ENCODE measurements around the gene SEMA7A. TPM values are rescaled to one million over a fixed set of nuclear protein-coding genes. Genes with fewer than 3 reads are reported as not detected.

Gene SEMA7A
- polyA plus RNA-seq, 1 of the 3 experiments (the other 2 are of a cell fraction) = 1.3 TPM

DNA sequence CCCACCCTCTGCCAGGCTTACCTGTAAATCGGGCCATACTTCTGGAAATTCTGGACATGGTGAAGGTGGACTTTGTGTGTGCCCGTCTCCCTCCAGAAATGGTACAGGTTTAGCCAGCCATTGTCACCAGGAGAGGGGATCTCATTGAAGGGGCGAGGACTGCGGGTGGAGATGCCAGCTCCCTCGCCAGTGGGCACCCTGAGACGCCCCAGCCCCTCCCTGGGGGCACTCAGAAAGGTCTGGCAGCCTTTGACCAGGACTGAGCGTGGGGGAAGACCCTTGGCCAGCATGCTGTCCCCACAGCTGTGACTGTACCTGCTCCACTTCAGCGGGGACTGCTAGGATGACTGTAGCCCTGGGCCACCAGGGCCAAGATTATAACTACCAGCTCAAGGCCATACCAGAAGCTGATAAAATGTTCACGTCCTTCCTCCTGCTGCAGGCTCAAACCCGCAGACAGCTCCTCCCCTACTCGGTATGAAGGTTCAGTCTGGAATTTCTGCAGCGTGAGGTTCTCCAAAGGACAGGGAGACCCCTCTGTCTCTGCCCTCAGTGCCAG lies 66.4 kb downstream of the SEMA7A start, which contains the start of gene CYP11A1 (continued):
- no peak for TF ChIP-seq SIN3A (IDR thresholded peaks at IDR 0.05; ENCODE audit: borderline replicate concordance, low read depth, low read length)
- no peak for TF ChIP-seq TCF12 (IDR thresholded peaks at IDR 0.05)
- TF ChIP-seq NRF1 (IDR thresholded peaks at IDR 0.05; ENCODE audit: low read depth, low read length) = no peak
- TF ChIP-seq TAF1 (IDR thresholded peaks at IDR 0.05; ENCODE audit: borderline replicate concordance, low read depth, low read length) = no peak

DNA sequence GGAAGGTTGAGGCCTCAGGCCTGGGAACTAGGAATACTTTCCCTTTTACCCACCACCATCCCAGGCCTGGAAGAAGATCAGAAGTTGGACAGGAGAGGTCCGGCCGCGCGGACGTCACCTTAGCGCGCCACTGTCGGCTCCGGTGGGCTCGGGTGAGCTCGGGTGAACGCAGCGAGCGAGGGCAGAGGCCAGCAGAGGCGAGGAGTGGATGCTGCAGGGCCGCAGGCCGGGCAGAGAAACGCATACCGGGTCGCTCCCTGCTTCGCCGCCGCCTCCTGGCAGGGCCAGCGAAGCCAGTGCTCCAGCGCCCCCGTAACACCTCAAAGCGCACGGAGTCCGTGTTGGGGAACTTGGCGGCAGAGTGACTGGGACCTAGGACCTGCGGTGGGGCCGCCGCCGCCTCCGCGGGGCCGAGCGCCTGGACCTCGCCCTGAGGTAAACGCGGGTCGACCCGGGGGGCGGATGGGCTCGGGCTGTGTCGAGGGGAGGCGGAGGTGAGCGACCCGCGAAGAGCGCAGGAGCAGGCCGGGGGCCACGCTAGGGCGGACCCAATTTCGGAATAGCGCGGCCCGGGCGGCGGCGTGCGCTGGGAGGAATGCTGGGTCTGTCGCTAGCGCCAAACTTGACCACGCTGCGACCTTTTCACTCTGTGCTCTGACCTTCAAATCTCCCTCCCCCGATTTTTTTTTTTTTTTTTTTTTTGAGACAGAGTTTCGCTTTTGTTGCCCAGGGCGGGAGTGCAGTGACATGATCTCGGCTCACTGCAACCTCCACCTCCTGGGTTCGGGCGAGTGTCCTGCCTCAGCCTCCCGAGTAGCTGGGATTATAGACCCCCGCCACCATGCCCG lies 67.9 kb downstream of the SEMA7A start:
- Histone ChIP-seq H3K4me2 (no peak overlapping the region), H3K27me3 (ENCODE audit: insufficient read depth) (peaks cover 7% of the 10 kb centered on the region; the same call in 1 of the 2 replicates), H3K4me3 (ENCODE audit: low read depth in 2 of 2, low read length in 1 of 2) (no peak overlapping the region), H3K9me3 (no peaks in the 10 kb centered on the region), H3K27ac (ENCODE audit: low read depth in 2 of 2, low read length in 1 of 2) (no peak overlapping the region), H3K4me1 (ENCODE audit: control insufficient read depth in 1 of 2, insufficient read depth in 2 of 2, low read depth in 1 of 2, low read length in 1 of 2) (no peaks in the 10 kb centered on the region), H3K36me3 (replicated peaks in 1 of 2; ENCODE audit: control insufficient read depth in 1 of 2, insufficient read depth in 2 of 2, low read length in 1 of 2) (no peaks in the 10 kb centered on the region), H4K20me1 (ENCODE audit: insufficient read depth) (no peaks in the 10 kb centered on the region), H3K9ac (no peak overlapping the region), H2AFZ (ENCODE audit: low read depth) (no peak overlapping the region), H3K79me2 (ENCODE audit: insufficient read depth) (no peaks in the 10 kb centered on the region), H3F3A (replicated peaks; ENCODE audit: insufficient read depth) (no peaks in the 10 kb centered on the region), H3K9me2 (no peaks in the 10 kb centered on the region)
- POLR2A ChIA-PET = no interaction called here
- CTCF ChIA-PET = interaction anchor here (1.3 to 23.8 kb wide), 3 partner anchors 8 to 79 kb away, joined by 3 to 779 read pairs (median 11); partner anchors contain the start of genes SEMA7A and UBL7
- TF ChIP-seq GATA2 (CRISPR knock-in tag; IDR thresholded peaks at IDR 0.05) (no peak), NRF1 (IDR thresholded peaks at IDR 0.05; ENCODE audit: low read depth, low read length) (no peak), RXRA (IDR thresholded peaks at IDR 0.05; ENCODE audit: borderline replicate concordance, low read depth) (no peak)
- no peak for DNase-seq
- WGBS (ENCODE audit: low lambda C conversion rate) = 81% methylated on average over 65 of the region's 75 CpGs

DNA sequence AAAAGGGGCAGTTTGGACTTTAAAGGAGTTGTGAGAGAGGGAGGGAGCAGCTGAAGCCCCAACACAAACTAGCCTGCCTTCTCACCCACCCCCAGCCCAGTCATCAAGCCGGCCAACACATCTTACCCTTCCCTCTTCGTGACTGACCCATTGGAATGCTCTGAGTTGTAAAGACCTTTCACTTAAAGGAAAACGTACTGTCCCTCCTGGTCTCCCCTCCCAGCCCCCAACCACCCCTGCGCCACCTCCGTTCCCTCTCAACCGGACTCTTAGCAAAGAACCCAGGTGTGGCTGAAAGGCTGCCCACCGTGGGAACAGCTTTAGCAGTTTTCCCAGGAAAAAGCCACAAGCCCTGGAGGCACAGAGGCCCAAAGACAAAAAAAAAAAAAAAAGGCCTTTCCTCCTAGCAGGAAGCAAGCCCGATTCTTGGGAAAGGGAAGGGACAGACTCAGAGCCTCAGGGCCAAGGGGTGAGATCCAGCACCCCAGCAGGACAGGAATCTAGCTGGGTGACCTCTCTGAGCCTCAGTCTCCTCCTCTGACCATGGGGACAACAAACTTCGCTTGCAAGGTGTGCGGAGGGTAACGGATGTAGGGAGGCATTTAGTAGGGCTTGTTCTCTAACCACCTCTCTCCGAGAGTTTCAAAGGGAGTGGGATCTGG lies 68.7 kb downstream of the SEMA7A start:
- Histone ChIP-seq H3F3A (replicated peaks; ENCODE audit: insufficient read depth) (no peaks in the 10 kb centered on the region), H2AFZ (ENCODE audit: low read depth) (no peak overlapping the region), H4K20me1 (ENCODE audit: insufficient read depth) (no peaks in the 10 kb centered on the region), H3K4me3 (ENCODE audit: low read depth in 2 of 2, low read length in 1 of 2) (no peak overlapping the region), H3K36me3 (replicated peaks in 1 of 2; ENCODE audit: control insufficient read depth in 1 of 2, insufficient read depth in 2 of 2, low read length in 1 of 2) (no peaks in the 10 kb centered on the region), H3K27me3 (ENCODE audit: insufficient read depth) (no peaks in the 10 kb centered on the region; the same call in 1 of the 2 replicates), H3K4me2 (no peak overlapping the region), H3K9me3 (no peaks in the 10 kb centered on the region), H3K9ac (no peak overlapping the region), H3K4me1 (ENCODE audit: control insufficient read depth in 1 of 2, insufficient read depth in 2 of 2, low read depth in 1 of 2, low read length in 1 of 2) (no peaks in the 10 kb centered on the region), H3K27ac (ENCODE audit: low read depth in 2 of 2, low read length in 1 of 2) (no peak overlapping the region), H3K79me2 (ENCODE audit: insufficient read depth) (no peaks in the 10 kb centered on the region), H3K9me2 (no peaks in the 10 kb centered on the region)
- 73% methylated on average over 12 of the region's 12 CpGs for WGBS (ENCODE audit: low lambda C conversion rate)
- CTCF ChIA-PET = interaction anchor here (1.3 kb wide), 1 partner anchor 8 kb away, joined by 3 read pairs; no protein-coding TSS in a partner anchor
- POLR2A ChIA-PET = no interaction called here
- TF ChIP-seq GATA2 (CRISPR knock-in tag; IDR thresholded peaks at IDR 0.05) (no peak), TAF1 (IDR thresholded peaks at IDR 0.05; ENCODE audit: borderline replicate concordance, low read depth, low read length) (no peak), TEAD4 (IDR thresholded peaks at IDR 0.05; ENCODE audit: borderline replicate concordance, insufficient read depth) (no peak), YY1 (IDR thresholded peaks at IDR 0.05; ENCODE audit: low read depth) (no peak), ELF1 (IDR thresholded peaks at IDR 0.05) (no peak), NFIC (IDR thresholded peaks at IDR 0.05; ENCODE audit: borderline replicate concordance) (no peak), RXRA (IDR thresholded peaks at IDR 0.05; ENCODE audit: borderline replicate concordance, low read depth) (no peak), FOSL2 (IDR thresholded peaks at IDR 0.05; ENCODE audit: borderline replicate concordance, low read depth) (no peak), RFX5 (IDR thresholded peaks at IDR 0.05; ENCODE audit: low read length) (no peak), RCOR1 (IDR thresholded peaks at IDR 0.05; ENCODE audit: low read length) (no peak), POLR2AphosphoS5 (IDR thresholded peaks at IDR 0.05; ENCODE audit: low read depth, low read length) (no peak), FOXM1 (IDR thresholded peaks at IDR 0.05; ENCODE audit: low read depth) (no peak), NRF1 (IDR thresholded peaks at IDR 0.05; ENCODE audit: low read depth, low read length) (no peak)
- TF ChIP-seq, protein P1, sequence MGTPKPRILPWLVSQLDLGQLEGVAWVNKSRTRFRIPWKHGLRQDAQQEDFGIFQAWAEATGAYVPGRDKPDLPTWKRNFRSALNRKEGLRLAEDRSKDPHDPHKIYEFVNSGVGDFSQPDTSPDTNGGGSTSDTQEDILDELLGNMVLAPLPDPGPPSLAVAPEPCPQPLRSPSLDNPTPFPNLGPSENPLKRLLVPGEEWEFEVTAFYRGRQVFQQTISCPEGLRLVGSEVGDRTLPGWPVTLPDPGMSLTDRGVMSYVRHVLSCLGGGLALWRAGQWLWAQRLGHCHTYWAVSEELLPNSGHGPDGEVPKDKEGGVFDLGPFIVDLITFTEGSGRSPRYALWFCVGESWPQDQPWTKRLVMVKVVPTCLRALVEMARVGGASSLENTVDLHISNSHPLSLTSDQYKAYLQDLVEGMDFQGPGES (IDR thresholded peaks at IDR 0.05; ENCODE audit: low read depth, low read length) = no peak
- TF ChIP-seq, protein P2, sequence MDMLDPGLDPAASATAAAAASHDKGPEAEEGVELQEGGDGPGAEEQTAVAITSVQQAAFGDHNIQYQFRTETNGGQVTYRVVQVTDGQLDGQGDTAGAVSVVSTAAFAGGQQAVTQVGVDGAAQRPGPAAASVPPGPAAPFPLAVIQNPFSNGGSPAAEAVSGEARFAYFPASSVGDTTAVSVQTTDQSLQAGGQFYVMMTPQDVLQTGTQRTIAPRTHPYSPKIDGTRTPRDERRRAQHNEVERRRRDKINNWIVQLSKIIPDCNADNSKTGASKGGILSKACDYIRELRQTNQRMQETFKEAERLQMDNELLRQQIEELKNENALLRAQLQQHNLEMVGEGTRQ (IDR thresholded peaks at IDR 0.05; ENCODE audit: borderline replicate concordance, low read depth, low read length) = no peak
- TF ChIP-seq, protein P3, sequence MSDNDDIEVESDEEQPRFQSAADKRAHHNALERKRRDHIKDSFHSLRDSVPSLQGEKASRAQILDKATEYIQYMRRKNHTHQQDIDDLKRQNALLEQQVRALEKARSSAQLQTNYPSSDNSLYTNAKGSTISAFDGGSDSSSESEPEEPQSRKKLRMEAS (IDR thresholded peaks at IDR 0.05; ENCODE audit: low read depth) = no peak
- TF ChIP-seq, protein P4, sequence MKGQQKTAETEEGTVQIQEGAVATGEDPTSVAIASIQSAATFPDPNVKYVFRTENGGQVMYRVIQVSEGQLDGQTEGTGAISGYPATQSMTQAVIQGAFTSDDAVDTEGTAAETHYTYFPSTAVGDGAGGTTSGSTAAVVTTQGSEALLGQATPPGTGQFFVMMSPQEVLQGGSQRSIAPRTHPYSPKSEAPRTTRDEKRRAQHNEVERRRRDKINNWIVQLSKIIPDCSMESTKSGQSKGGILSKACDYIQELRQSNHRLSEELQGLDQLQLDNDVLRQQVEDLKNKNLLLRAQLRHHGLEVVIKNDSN (IDR thresholded peaks at IDR 0.05; ENCODE audit: borderline replicate concordance, low read depth) = no peak
- DNase-seq = no peak
